Activated naive CD4-positive, alpha-beta T cell treated with anti-CD3 and anti-CD28 coated beads for 36 hours (primary cell): ENCODE measurements around the gene CRIP1. TPM values are rescaled to one million over a fixed set of nuclear protein-coding genes. Genes with fewer than 3 reads are reported as not detected.

ENCODE experiments used
- CTCF ChIA-PET: fragments of 350-600 bp; sonication (Branson Sonifier 250); formaldehyde crosslinking; loops from one replicate; lab custom pipeline; 2021; ENCODE audit warnings: antibody characterized with exemption; lab: Charles Lee
- DNase-seq: peaks from one replicate; pipeline ENCODE4 v3.0.0-alpha.2; 2020
- H3K27ac Mint-ChIP-seq: one replicate; pipeline ENCODE4 v1.8.0; 2021; ENCODE audit warnings: mild to moderate bottlenecking, mixed read lengths
- H3K27me3 Mint-ChIP-seq: one replicate; pipeline ENCODE4 v1.8.0; 2021; ENCODE audit warnings: low read depth, mixed read lengths
- H3K36me3 Mint-ChIP-seq: one replicate; pipeline ENCODE4 v1.8.0; 2021; ENCODE audit warnings: low read depth, mixed read lengths
- H3K4me1 Mint-ChIP-seq: one replicate; pipeline ENCODE4 v1.8.0; 2021; ENCODE audit warnings: low read depth, mixed read lengths
- H3K4me3 Mint-ChIP-seq: one replicate; pipeline ENCODE4 v1.8.0; 2021; ENCODE audit warnings: mild to moderate bottlenecking, moderate library complexity, mixed read lengths
- H3K9me3 Mint-ChIP-seq: one replicate; pipeline ENCODE4 v1.8.0; 2021; ENCODE audit warnings: mixed read lengths
- intact Hi-C: fragments of 100-400 bp; cut with micrococcal nuclease; formaldehyde crosslinking; loops from one replicate; pipeline ENCODE4 v1.15.1; 2023
- total RNA-seq, 2 experiments: library from RNA; stranded (reverse); gene quantifications; one replicate each; pipeline ENCODE4 v1.2.3, GENCODE V29; 2021

The CRIP1 gene
- total RNA-seq, 2 experiments from 2014 or later, result 67.3 to 77.1 TPM

- Mint-ChIP-seq H3K27ac (no peak overlapping the region), H3K27me3 (no peaks in the 10 kb centered on the region), H3K4me3 (no peak overlapping the region), H3K4me1 (no peaks in the 10 kb centered on the region), H3K9me3 (no peaks in the 10 kb centered on the region), H3K36me3 (no peaks in the 10 kb centered on the region)
- CTCF ChIA-PET, result no interaction called here
- intact Hi-C loops, result no loop called here
- DNase-seq, result no peak
These were observed 14.0 kb downstream of the CRIP1 start for GRCh38 chr14:105500726-105501101.

- Mint-ChIP-seq H3K27me3 (no peaks in the 10 kb centered on the region), H3K36me3 (no peaks in the 10 kb centered on the region), H3K9me3 (no peaks in the 10 kb centered on the region), H3K27ac (no peak overlapping the region), H3K4me1 (no peaks in the 10 kb centered on the region), H3K4me3 (no peak overlapping the region)
- intact Hi-C loops, result no loop called here
- CTCF ChIA-PET, result no interaction called here
- no peak for DNase-seq
These were observed 15.0 kb downstream of the CRIP1 start for GRCh38 chr14:105501504-105502291.

GRCh38 chr14:105502446-105503295 lies 16.0 kb downstream of the CRIP1 start:
- H3K27me3 Mint-ChIP-seq, result peaks cover 3% of the 10 kb centered on the region
- intact Hi-C loops, result no loop called here
- DNase-seq, result no peak
- no peak overlapping the region for H3K27ac Mint-ChIP-seq
- no peak overlapping the region for H3K4me3 Mint-ChIP-seq
- H3K36me3 Mint-ChIP-seq, result no peaks in the 10 kb centered on the region
- no peaks in the 10 kb centered on the region for H3K9me3 Mint-ChIP-seq
- no peaks in the 10 kb centered on the region for H3K4me1 Mint-ChIP-seq
- CTCF ChIA-PET, result no interaction called here

- Mint-ChIP-seq H3K9me3 (no peaks in the 10 kb centered on the region), H3K4me1 (no peaks in the 10 kb centered on the region), H3K36me3 (no peaks in the 10 kb centered on the region), H3K4me3 (no peak overlapping the region), H3K27ac (no peak overlapping the region), H3K27me3 (peaks cover 9% of the 10 kb centered on the region)
- intact Hi-C loops, result no loop called here
- CTCF ChIA-PET, result no interaction called here
- DNase-seq, result no peak
These were observed 16.6 kb downstream of the CRIP1 start for GRCh38 chr14:105503296-105503640.

- Mint-ChIP-seq H3K9me3 (no peaks in the 10 kb centered on the region), H3K27ac (no peak overlapping the region), H3K4me3 (no peak overlapping the region), H3K4me1 (no peaks in the 10 kb centered on the region), H3K27me3 (peaks cover 13% of the 10 kb centered on the region), H3K36me3 (no peaks in the 10 kb centered on the region)
- intact Hi-C loops, result no loop called here
- CTCF ChIA-PET, result no interaction called here
- DNase-seq, result no peak
These were observed 17.4 kb downstream of the CRIP1 start for GRCh38 chr14:105503935-105504692.

- Mint-ChIP-seq H3K4me3 (no peak overlapping the region), H3K4me1 (no peaks in the 10 kb centered on the region), H3K9me3 (no peaks in the 10 kb centered on the region), H3K27ac (no peak overlapping the region), H3K36me3 (no peaks in the 10 kb centered on the region), H3K27me3 (peaks cover 13% of the 10 kb centered on the region)
- DNase-seq, result no peak
- CTCF ChIA-PET, result no interaction called here
- intact Hi-C loops, result no loop called here
These were observed 18.4 kb downstream of the CRIP1 start for GRCh38 chr14:105505101-105505500.

GRCh38 chr14:105507247-105507646 lies 20.6 kb downstream of the CRIP1 start:
- no peaks in the 10 kb centered on the region for H3K9me3 Mint-ChIP-seq
- CTCF ChIA-PET, result no interaction called here
- H3K27ac Mint-ChIP-seq, result no peak overlapping the region
- no peak for DNase-seq
- no peak overlapping the region for H3K4me3 Mint-ChIP-seq
- H3K4me1 Mint-ChIP-seq, result no peaks in the 10 kb centered on the region
- no peaks in the 10 kb centered on the region for H3K36me3 Mint-ChIP-seq
- peaks cover 22% of the 10 kb centered on the region for H3K27me3 Mint-ChIP-seq
- intact Hi-C loops, result no loop called here

- no peak overlapping the region for H3K27ac Mint-ChIP-seq
- CTCF ChIA-PET, result interaction anchor here (0.7 kb wide), 1 partner anchor 83 kb away, joined by 4 read pairs; no protein-coding TSS in a partner anchor
- no peaks in the 10 kb centered on the region for H3K9me3 Mint-ChIP-seq
- H3K27me3 Mint-ChIP-seq, result peaks cover 25% of the 10 kb centered on the region
- DNase-seq, result no peak
- no peaks in the 10 kb centered on the region for H3K36me3 Mint-ChIP-seq
- no peak overlapping the region for H3K4me3 Mint-ChIP-seq
- H3K4me1 Mint-ChIP-seq, result no peaks in the 10 kb centered on the region
- intact Hi-C loops, result no loop called here
These were observed 21.4 kb downstream of the CRIP1 start for GRCh38 chr14:105508069-105508468.

GRCh38 chr14:105508601-105509000 lies 21.9 kb downstream of the CRIP1 start:
- no peaks in the 10 kb centered on the region for H3K4me1 Mint-ChIP-seq
- intact Hi-C loops, result no loop called here
- CTCF ChIA-PET, result no interaction called here
- no peaks in the 10 kb centered on the region for H3K36me3 Mint-ChIP-seq
- no peak overlapping the region for H3K4me3 Mint-ChIP-seq
- no peak overlapping the region for H3K27ac Mint-ChIP-seq
- H3K27me3 Mint-ChIP-seq, result peaks cover 25% of the 10 kb centered on the region
- no peak for DNase-seq
- no peaks in the 10 kb centered on the region for H3K9me3 Mint-ChIP-seq

- H3K9me3 Mint-ChIP-seq, result no peaks in the 10 kb centered on the region
- no peak for DNase-seq
- H3K4me3 Mint-ChIP-seq, result no peak overlapping the region
- no peak overlapping the region for H3K27ac Mint-ChIP-seq
- intact Hi-C loops, result no loop called here
- no peaks in the 10 kb centered on the region for H3K36me3 Mint-ChIP-seq
- H3K4me1 Mint-ChIP-seq, result no peaks in the 10 kb centered on the region
- H3K27me3 Mint-ChIP-seq, result peaks cover 32% of the 10 kb centered on the region
- CTCF ChIA-PET, result no interaction called here
These were observed 30.4 kb downstream of the CRIP1 start for GRCh38 chr14:105517096-105517495.

GRCh38 chr14:105519946-105520698 lies 33.4 kb downstream of the CRIP1 start:
- no peaks in the 10 kb centered on the region for H3K9me3 Mint-ChIP-seq
- intact Hi-C loops, result no loop called here
- peaks cover 31% of the 10 kb centered on the region for H3K27me3 Mint-ChIP-seq
- H3K36me3 Mint-ChIP-seq, result no peaks in the 10 kb centered on the region
- H3K27ac Mint-ChIP-seq, result no peak overlapping the region
- no peak for DNase-seq
- no peaks in the 10 kb centered on the region for H3K4me1 Mint-ChIP-seq
- CTCF ChIA-PET, result no interaction called here
- H3K4me3 Mint-ChIP-seq, result no peak overlapping the region

GRCh38 chr14:105525326-105525725 lies 38.6 kb downstream of the CRIP1 start:
- Mint-ChIP-seq H3K9me3 (no peaks in the 10 kb centered on the region), H3K36me3 (peaks cover 2% of the 10 kb centered on the region), H3K4me1 (peaks cover 16% of the 10 kb centered on the region), H3K27ac (no peak overlapping the region), H3K4me3 (no peak overlapping the region), H3K27me3 (peaks cover 11% of the 10 kb centered on the region)
- CTCF ChIA-PET, result no interaction called here
- intact Hi-C loops, result no loop called here
- DNase-seq, result no peak
